ENCODE measurements around the gene FBXO45.
"Not testable (repeated sequence)": the region's sequence is repeated elsewhere in the genome, so short reads cannot be mapped to it uniquely, and the experiment has no call there.

FBXO45 gene

GRCh38 chr3:196619627-196620026 lies 51.2 kb downstream of the FBXO45 start:
- not testable (repeated sequence) for DNase-seq

- DNase-seq: no peak
These were observed 51.7 kb downstream of the FBXO45 start for GRCh38 chr3:196620161-196620604.

- no peak for DNase-seq
These were observed 52.2 kb downstream of the FBXO45 start for GRCh38 chr3:196620684-196621083.

- no peak for DNase-seq
These were observed 53.2 kb downstream of the FBXO45 start for GRCh38 chr3:196621611-196622010.

- DNase-seq: no peak
These were observed 55.8 kb downstream of the FBXO45 start for GRCh38 chr3:196624067-196624790.

GRCh38 chr3:196624907-196625306 lies 56.4 kb downstream of the FBXO45 start:
- no peak for DNase-seq

GRCh38 chr3:196625331-196625730 lies 56.9 kb downstream of the FBXO45 start:
- DNase-seq: no peak

- DNase-seq: no peak
These were observed 59.4 kb downstream of the FBXO45 start for GRCh38 chr3:196627918-196628231.

- DNase-seq: no peak
These were observed 60.8 kb downstream of the FBXO45 start for GRCh38 chr3:196629228-196629627.

- no peak for DNase-seq
These were observed 63.2 kb downstream of the FBXO45 start for GRCh38 chr3:196631682-196632045.

GRCh38 chr3:196632046-196632751 lies 63.7 kb downstream of the FBXO45 start:
- peak; percentile 92 for DNase-seq

GRCh38 chr3:196633555-196634151 lies 65.2 kb downstream of the FBXO45 start:
- no peak for DNase-seq

- DNase-seq: no peak
These were observed 65.8 kb downstream of the FBXO45 start for GRCh38 chr3:196634224-196634623.

- no peak for DNase-seq
These were observed 66.4 kb downstream of the FBXO45 start for GRCh38 chr3:196634829-196635228.

- DNase-seq: no peak
These were observed 68.2 kb downstream of the FBXO45 start for GRCh38 chr3:196636369-196637349.

- not testable (repeated sequence) for DNase-seq
These were observed 69.5 kb downstream of the FBXO45 start for GRCh38 chr3:196637941-196638340.
